Fibroblast of pulmonary artery (primary cell): ENCODE results near the gene ZNF274.
"Not testable (repeated sequence)": the region's sequence is repeated elsewhere in the genome, so short reads cannot be mapped to it uniquely, and the experiment has no call there.

Source experiments
- DNase-seq: peaks from one replicate; pipeline ENCODE4 v3.0.0-alpha.2; 2010; ENCODE audit warnings: low read depth
- H3K4me3 ChIP-seq: replicated peaks from 2 replicates; pipeline ENCODE4 v1.5.1; 2011; ENCODE audit warnings: low read depth, mild to moderate bottlenecking, control low read depth, low read length, moderate library complexity
- TF ChIP-seq, protein P1 (sequence below): IDR thresholded peaks from 2 replicates; pipeline ENCODE4 v1.5.1; 2011; ENCODE audit warnings: mild to moderate bottlenecking, control low read depth, low read length, inconsistent platforms; ENCODE audit errors: missing control alignments

The ZNF274 gene

GRCh38 chr19:58228585-58229254 lies 45.9 kb downstream of the ZNF274 start, which contains the start of gene ZNF544:
TSS of gene ZNF544 (plus strand) at chr19:58228914. CDS start at chr19:58244024, 15,110 bp downstream.
- H3K4me3 ChIP-seq = peak within 1 kb of the TSS; percentile 86
- TF ChIP-seq, protein P1, sequence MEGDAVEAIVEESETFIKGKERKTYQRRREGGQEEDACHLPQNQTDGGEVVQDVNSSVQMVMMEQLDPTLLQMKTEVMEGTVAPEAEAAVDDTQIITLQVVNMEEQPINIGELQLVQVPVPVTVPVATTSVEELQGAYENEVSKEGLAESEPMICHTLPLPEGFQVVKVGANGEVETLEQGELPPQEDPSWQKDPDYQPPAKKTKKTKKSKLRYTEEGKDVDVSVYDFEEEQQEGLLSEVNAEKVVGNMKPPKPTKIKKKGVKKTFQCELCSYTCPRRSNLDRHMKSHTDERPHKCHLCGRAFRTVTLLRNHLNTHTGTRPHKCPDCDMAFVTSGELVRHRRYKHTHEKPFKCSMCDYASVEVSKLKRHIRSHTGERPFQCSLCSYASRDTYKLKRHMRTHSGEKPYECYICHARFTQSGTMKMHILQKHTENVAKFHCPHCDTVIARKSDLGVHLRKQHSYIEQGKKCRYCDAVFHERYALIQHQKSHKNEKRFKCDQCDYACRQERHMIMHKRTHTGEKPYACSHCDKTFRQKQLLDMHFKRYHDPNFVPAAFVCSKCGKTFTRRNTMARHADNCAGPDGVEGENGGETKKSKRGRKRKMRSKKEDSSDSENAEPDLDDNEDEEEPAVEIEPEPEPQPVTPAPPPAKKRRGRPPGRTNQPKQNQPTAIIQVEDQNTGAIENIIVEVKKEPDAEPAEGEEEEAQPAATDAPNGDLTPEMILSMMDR = peak; percentile 31
- peak; percentile 74 for DNase-seq

DNA sequence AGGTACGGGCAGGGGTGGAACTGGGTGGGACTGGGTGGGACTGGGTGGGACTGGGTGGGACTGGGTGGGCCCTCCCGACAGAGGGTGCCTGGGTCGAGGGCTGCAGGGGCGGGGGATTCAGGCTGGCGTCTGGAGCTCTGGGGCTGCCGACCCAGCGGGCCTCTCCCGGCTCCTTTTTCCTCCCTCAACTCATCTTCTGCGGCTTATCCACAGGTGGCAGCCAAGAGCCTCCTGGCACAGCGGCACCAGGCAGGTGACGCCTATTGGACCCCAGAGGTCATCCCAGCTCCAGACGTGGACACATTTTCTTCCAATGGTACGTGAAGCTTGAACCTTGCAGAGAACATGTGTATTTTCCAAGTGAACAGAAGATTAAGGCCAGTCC lies 46.4 kb downstream of the ZNF274 start:
- TF ChIP-seq, protein P1 = peak; percentile 40
- H3K4me3 ChIP-seq = peak overlapping the region; percentile 86
- peak; percentile 37 for DNase-seq

DNA sequence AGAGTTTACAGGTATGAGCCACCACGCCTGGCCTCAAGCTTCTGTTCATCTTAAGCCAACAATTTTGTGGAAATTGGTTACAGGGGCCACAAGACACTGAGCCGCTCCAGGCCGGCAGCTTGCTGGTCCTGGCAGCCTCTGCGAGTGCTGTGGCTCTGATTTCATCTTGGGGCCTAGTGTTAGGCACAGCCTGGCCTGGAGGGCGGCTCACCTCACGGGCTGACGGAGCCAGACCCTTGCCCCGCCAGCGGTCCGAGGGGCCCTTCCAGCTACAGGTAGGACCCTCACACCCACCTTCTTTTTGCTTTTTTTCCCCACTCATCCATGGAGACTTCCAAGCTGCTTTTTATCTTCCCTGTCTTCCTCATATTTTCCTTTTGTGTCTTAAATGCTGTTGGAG lies 54.5 kb downstream of the ZNF274 start:
- no peak for DNase-seq
- H3K4me3 ChIP-seq = no peak overlapping the region
- TF ChIP-seq, protein P1 = no peak

DNA sequence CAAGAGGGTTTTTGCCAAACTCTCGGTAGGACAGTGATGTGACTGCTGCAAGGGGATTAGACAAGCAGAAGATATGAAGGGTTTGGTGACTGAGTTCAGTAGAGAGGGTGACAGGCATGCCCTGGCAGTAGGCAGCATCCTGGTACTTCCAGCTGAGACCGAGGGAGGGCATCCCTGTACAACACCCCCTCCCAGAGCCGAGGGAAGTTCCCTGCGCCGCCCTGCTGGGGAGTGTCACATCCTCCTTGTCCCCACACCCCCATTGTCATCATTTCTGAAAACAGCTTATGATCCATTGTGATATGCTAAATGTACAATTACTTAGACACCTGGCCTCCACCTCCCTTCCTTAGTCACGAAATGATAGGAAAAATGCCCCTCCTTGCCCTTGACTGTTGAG lies 60.5 kb downstream of the ZNF274 start:
- TF ChIP-seq, protein P1 = no peak
- DNase-seq = no peak
- no peak overlapping the region for H3K4me3 ChIP-seq

DNA sequence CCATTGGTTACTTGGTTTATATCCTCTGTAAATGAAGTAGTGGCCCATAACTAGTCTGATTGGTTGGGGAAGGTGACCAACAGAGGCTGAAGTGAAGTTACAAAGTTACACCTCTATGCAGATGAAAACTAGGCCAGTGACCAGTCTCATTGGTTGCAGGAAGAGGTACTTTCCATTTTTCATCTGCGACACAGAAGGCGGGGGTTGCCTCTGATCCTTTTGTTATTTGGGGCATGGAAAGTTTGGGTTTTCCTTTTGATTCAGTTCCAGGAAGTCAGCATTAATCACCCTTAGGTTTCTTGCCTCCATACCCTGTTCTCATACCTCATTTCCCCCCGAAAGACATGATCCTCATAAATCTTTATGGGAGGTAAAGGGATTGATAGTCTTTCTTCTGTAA lies 66.0 kb downstream of the ZNF274 start:
- DNase-seq = no peak
- TF ChIP-seq, protein P1 = no peak
- H3K4me3 ChIP-seq = no peak overlapping the region

DNA sequence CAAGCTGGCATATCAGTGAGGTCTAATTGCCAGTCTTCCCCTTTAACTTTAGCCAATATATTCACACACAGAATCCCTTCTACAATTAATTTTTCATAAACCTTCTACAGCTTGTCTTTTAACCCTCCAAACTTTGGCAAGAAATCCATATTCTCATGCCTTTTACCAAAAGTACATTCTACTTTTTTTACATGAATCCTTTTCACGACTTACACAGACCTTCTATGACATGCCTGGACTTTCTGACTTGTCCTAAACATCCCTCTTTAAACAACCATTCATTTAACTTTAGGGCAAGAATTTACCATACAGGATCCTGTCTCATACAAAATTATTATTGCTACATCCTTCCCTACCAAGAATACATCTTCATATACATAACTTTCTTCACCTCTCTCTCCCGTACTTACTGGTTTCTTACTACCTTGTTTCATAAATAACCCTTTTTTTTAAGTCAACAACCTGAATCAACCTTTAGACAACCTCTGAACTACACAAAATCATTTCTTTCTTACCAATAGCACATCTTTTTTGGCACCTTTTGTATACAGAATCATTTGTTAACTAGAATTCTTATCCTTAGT lies 69.3 kb downstream of the ZNF274 start:
- H3K4me3 ChIP-seq = no peak overlapping the region
- DNase-seq = no peak

DNA sequence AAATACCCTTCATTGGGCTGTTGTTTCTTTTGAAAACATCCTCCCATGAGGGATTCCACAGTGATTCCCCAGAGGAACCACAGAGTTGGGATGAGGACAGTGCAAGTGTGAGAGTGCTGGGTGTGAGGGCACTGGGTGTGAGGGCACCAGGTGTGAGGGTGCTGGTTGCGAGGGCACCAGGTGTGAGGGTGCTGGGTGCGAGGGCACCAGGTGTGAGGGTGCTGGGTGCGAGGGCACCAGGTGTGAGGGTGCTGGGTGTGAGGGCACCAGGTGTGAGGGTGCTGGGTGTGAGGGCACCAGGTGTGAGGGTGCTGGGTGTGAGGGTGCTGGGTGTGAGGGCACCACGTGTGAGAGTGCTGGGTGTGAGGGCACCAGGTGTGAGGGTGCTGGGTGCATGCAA lies 75.4 kb downstream of the ZNF274 start:
- H3K4me3 ChIP-seq, DNase-seq: not testable (repeated sequence)

More for the DNA sequence above, 69.3 kb downstream of the ZNF274 start:
- TF ChIP-seq, protein P1 = no peak
